IMR-90 (cell line): Measurements from ENCODE around the gene CUBN. TPM values are rescaled to one million over a fixed set of nuclear protein-coding genes. Genes with fewer than 3 reads are reported as not detected.

ENCODE experiments used
- ATAC-seq: fragments of 200-7000 bp; cut with Tn5 transposase; 2 replicates; pipeline ENCODE4 v1.9.1; 2020; ENCODE audit warnings: low read depth, mild to moderate bottlenecking, moderate library complexity
- BruUV-seq: library from RNA; stranded (reverse); fragments of 400-500 nt; replicated peaks from 2 replicates; lab custom pipeline; 2021; lab: Mats Ljungman, UMichigan
- CTCF ChIA-PET: fragments of 300-600 bp; formaldehyde crosslinking; extraction: SDS; loops from one replicate; lab custom pipeline; 2021; ENCODE audit warnings: antibody characterized with exemption; lab: Yijun Ruan, JAX
- POLR2A ChIA-PET: fragments of 300-600 bp; sonication (Branson Sonifier 250); formaldehyde crosslinking; loops from one replicate; lab custom pipeline; 2022; ENCODE audit warnings: antibody characterized with exemption; ENCODE audit not compliant: unreplicated experiment; lab: Charles Lee
- DNase-seq: peaks from one replicate; pipeline ENCODE4 v3.0.0; 2013
- H2AFZ ChIP-seq: replicated peaks from 2 replicates; pipeline ENCODE3; 2013; ENCODE audit warnings: low read length, mild to moderate bottlenecking; ENCODE audit not compliant: poor library complexity
- H2AK5ac ChIP-seq: 2 replicates; pipeline ENCODE4 v1.6.1; 2013; ENCODE audit warnings: low read depth, low read length, inconsistent platforms
- H2AK9ac ChIP-seq: replicated peaks from 2 replicates; pipeline ENCODE3; 2013; ENCODE audit warnings: mild to moderate bottlenecking, low read depth, low read length, moderate library complexity; ENCODE audit not compliant: poor library complexity
- H2BK120ac ChIP-seq: 2 replicates; pipeline ENCODE4 v1.6.1; 2013; ENCODE audit warnings: low read depth, low read length, inconsistent platforms
- H2BK15ac ChIP-seq: 3 replicates; pipeline ENCODE4 v1.6.1; 2013; ENCODE audit warnings: low read depth, low read length, inconsistent platforms
- H2BK20ac ChIP-seq: 2 replicates; pipeline ENCODE4 v1.6.1; 2013; ENCODE audit warnings: low read depth, mild to moderate bottlenecking, inconsistent platforms, low read length, moderate library complexity
- H2BK5ac ChIP-seq: 2 replicates; pipeline ENCODE4 v1.6.1; 2013; ENCODE audit warnings: mild to moderate bottlenecking, low read depth, low read length, inconsistent platforms; ENCODE audit not compliant: poor library complexity, severe bottlenecking
- H3K14ac ChIP-seq: replicated peaks from 2 replicates; pipeline ENCODE4 v1.6.1; 2013; ENCODE audit warnings: low read depth, low read length, inconsistent platforms
- H3K18ac ChIP-seq: 2 replicates; pipeline ENCODE4 v1.6.1; 2013; ENCODE audit warnings: low read depth, low read length, control low read depth
- H3K23ac ChIP-seq: 2 replicates; pipeline ENCODE4 v1.6.1; 2013; ENCODE audit warnings: low read depth, low read length, inconsistent platforms
- H3K27ac ChIP-seq: 2 replicates; pipeline ENCODE4 v1.5.1; 2013; ENCODE audit warnings: mild to moderate bottlenecking, control low read depth, low read length; ENCODE audit not compliant: insufficient read depth
- H3K27me3 ChIP-seq: 2 replicates; pipeline ENCODE4 v1.6.1; 2013; ENCODE audit warnings: low read length; ENCODE audit not compliant: control insufficient read depth, insufficient read depth
- H3K36me3 ChIP-seq: 2 replicates; pipeline ENCODE4 v1.6.1; 2013; ENCODE audit warnings: low read length, mixed read lengths; ENCODE audit not compliant: control insufficient read depth, insufficient read depth
- H3K4ac ChIP-seq: 2 replicates; pipeline ENCODE4 v1.6.1; 2013; ENCODE audit warnings: low read depth, low read length, inconsistent platforms
- H3K4me1 ChIP-seq: 2 replicates; pipeline ENCODE4 v1.6.1; 2013; ENCODE audit warnings: low read length, mixed read lengths; ENCODE audit not compliant: control insufficient read depth, insufficient read depth
- H3K4me2 ChIP-seq: 2 replicates; pipeline ENCODE4 v1.6.1; 2013; ENCODE audit warnings: low read depth, mild to moderate bottlenecking, control low read depth, low read length, moderate library complexity
- H3K4me3 ChIP-seq: 2 replicates; pipeline ENCODE4 v1.5.1; 2013; ENCODE audit warnings: low read depth, mild to moderate bottlenecking, control low read depth, low read length, moderate library complexity; ENCODE audit not compliant: insufficient read depth
- H3K56ac ChIP-seq: 2 replicates; pipeline ENCODE4 v1.6.1; 2013; ENCODE audit warnings: low read length, inconsistent platforms; ENCODE audit not compliant: insufficient read depth; ENCODE audit errors: extremely low read depth
- H3K79me1 ChIP-seq, 2 experiments: 2 replicates each; pipeline ENCODE4 v1.6.1; 2013; ENCODE audit warnings: low read length in 2 of 2, inconsistent platforms in 1 of 2, low read depth in 1 of 2
- H3K9ac ChIP-seq: 2 replicates; pipeline ENCODE4 v1.6.1; 2013; ENCODE audit warnings: low read depth, low read length, control low read depth
- H3K9me1 ChIP-seq: 2 replicates; pipeline ENCODE4 v1.6.1; 2013; ENCODE audit warnings: low read length, inconsistent platforms; ENCODE audit not compliant: insufficient read depth
- H3K9me3 ChIP-seq: 2 replicates; pipeline ENCODE4 v1.6.1; 2013; ENCODE audit warnings: low read length; ENCODE audit not compliant: control insufficient read depth, insufficient read depth
- H4K20me1 ChIP-seq: 2 replicates; pipeline ENCODE4 v1.6.1; 2013; ENCODE audit warnings: low read length, inconsistent platforms; ENCODE audit not compliant: insufficient read depth
- H4K5ac ChIP-seq: 2 replicates; pipeline ENCODE4 v1.6.1; 2013; ENCODE audit warnings: mild to moderate bottlenecking, low read depth, low read length, control low read depth
- H4K8ac ChIP-seq, 2 experiments: 2 replicates each; pipeline ENCODE4 v1.6.1; 2013; ENCODE audit warnings: low read depth in 2 of 2, low read length in 2 of 2, control low read depth in 1 of 2, inconsistent platforms in 1 of 2
- H4K91ac ChIP-seq: 2 replicates; pipeline ENCODE4 v1.6.1; 2013; ENCODE audit warnings: low read depth, low read length, inconsistent platforms; ENCODE audit not compliant: insufficient read depth
- BHLHE40 ChIP-seq: fragments of 150-350 bp; IDR thresholded peaks from 2 replicates; pipeline ENCODE4 v1.6.1; 2016; ENCODE audit warnings: mild to moderate bottlenecking, low read depth, low read length
- CEBPB ChIP-seq: IDR thresholded peaks from 2 replicates; pipeline ENCODE4 v1.6.1; 2012; ENCODE audit warnings: low read depth, low read length, improper control_type of control experiment
- CHD1 ChIP-seq: IDR thresholded peaks from 2 replicates; pipeline ENCODE4 v1.6.1; 2012; ENCODE audit warnings: low read depth, low read length, improper control_type of control experiment
- FOS ChIP-seq: fragments of 150-350 bp; IDR thresholded peaks from 2 replicates; pipeline ENCODE4 v1.6.1; 2016; ENCODE audit warnings: low read depth, low read length
- MAFK ChIP-seq: IDR thresholded peaks from 2 replicates; pipeline ENCODE4 v1.6.1; 2012; ENCODE audit warnings: low read depth, low read length, improper control_type of control experiment
- MXI1 ChIP-seq: IDR thresholded peaks from 2 replicates; pipeline ENCODE4 v1.6.1; 2012; ENCODE audit warnings: low read depth, mild to moderate bottlenecking, low read length, moderate library complexity, borderline replicate concordance
- NFE2L2 ChIP-seq: fragments of 150-350 bp; IDR thresholded peaks from 2 replicates; pipeline ENCODE4 v1.6.1; 2016; ENCODE audit warnings: low read depth, mild to moderate bottlenecking, low read length
- RCOR1 ChIP-seq: IDR thresholded peaks from 2 replicates; pipeline ENCODE4 v1.6.1; 2012; ENCODE audit warnings: mild to moderate bottlenecking, low read length, improper control_type of control experiment; ENCODE audit not compliant: insufficient replicate concordance
- WGBS, 2 experiments: methylation state at CpG; one replicate each; pipeline versions ENCODE4 v1.1.5 to v1.1.7; 2013; ENCODE audit warnings: missing lambda C conversion rate in 2 of 2; ENCODE audit not compliant: insufficient read length in 1 of 2; ENCODE audit errors: extremely low coverage in 2 of 2; 5-methylcytosine and 5-hydroxymethylcytosine counted together
- dilution Hi-C: fragments of 300-500 bp; cut with HindIII; formaldehyde crosslinking; loops from one replicate; pipeline ENCODE4 v1.14.3; 2018; ENCODE audit warnings: low sequenced_read_pairs; ENCODE audit not compliant: unreplicated experiment
- in situ Hi-C: fragments of 300-500 bp; cut with MboI; formaldehyde crosslinking; loops from 3 replicates; pipeline ENCODE4 v1.14.3; 2019; ENCODE audit warnings: low sequenced_read_pairs, inconsistent platforms, mixed read lengths
- intact Hi-C: fragments of 100-400 bp; cut with micrococcal nuclease; formaldehyde crosslinking; loops from 2 replicates; pipeline ENCODE4 v1.10.0; 2022
- polyA plus RNA-seq, 3 experiments: library from polyadenylated mRNA; depleted of rRNA; stranded (reverse); fragments of >200 nt; gene quantifications; 2 replicates each; pipeline ENCODE4 v1.2.3, GENCODE V29; 2012; ENCODE audit warnings: low replicate concordance in 1 of 3
- total RNA-seq: library from RNA; depleted of rRNA; stranded (reverse); fragments of >200 nt; gene quantifications from 2 replicates; pipeline ENCODE4 v1.2.3, GENCODE V29; 2012
- TF ChIP-seq, protein P1 (sequence below): conservative IDR thresholded peaks from 2 replicates; pipeline ENCODE4 v1.5.1; 2012; ENCODE audit warnings: mild to moderate bottlenecking, low read depth, low read length, improper control_type of control experiment
- TF ChIP-seq, protein P2 (sequence below): fragments of 150-350 bp; IDR thresholded peaks from 2 replicates; pipeline ENCODE4 v1.6.1; 2016; ENCODE audit warnings: low read depth, mild to moderate bottlenecking, low read length, moderate library complexity, borderline replicate concordance
- TF ChIP-seq, protein P3 (sequence below): fragments of 150-350 bp; IDR thresholded peaks from 2 replicates; pipeline ENCODE4 v1.6.1; 2017; ENCODE audit warnings: mild to moderate bottlenecking, antibody characterized with exemption, low read length, low read depth

Gene CUBN
- total and polyA plus RNA-seq, 2 of the 4 experiments (the other 2 are of a cell fraction) = 0.19 to 0.54 TPM

DNA sequence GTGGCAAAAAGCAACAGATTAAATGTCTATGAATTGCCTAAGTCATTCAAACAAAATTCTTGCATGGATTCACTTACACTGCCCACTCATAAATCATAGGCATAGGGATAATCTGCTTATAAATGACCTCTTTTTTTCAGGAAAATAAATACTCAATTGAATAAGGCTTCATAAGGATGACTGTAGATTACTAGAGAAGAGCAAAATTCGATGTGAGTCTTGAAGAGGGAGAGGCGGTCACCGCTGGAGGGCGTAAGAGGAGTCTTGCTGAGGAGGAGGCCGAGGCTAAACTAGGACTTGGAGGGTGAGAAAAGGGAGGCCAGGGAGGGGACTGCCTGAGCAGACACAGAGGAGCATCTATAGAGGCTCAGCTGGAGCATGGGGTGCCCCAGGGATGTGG is 177.0 kb downstream of the CUBN start:
- H3K4ac ChIP-seq = peak overlapping the region; percentile 38
- POLR2A ChIA-PET = interaction anchor here (0.6 kb wide), 1 partner anchor 90 kb away, joined by 3 read pairs; no protein-coding TSS in a partner anchor
- H3K9me3 ChIP-seq = no peaks in the 10 kb centered on the region
- peak overlapping the region; percentile 12 for H4K5ac ChIP-seq
- peak overlapping the region; percentile 43; the same call in 1 of the 2 replicates for H2AK5ac ChIP-seq
- no peak overlapping the region for H3K4me2 ChIP-seq
- no peak overlapping the region; the same call in 1 of the 2 replicates for H3K18ac ChIP-seq
- peak overlapping the region; percentile 53 for H2AFZ ChIP-seq
- H3K9me1 ChIP-seq = peaks cover 3% of the 10 kb centered on the region; the same call in 1 of the 2 replicates
- H4K91ac ChIP-seq = peak overlapping the region; percentile 42
- 60% methylated on average over 1 of the region's 5 CpGs; no CpG with 5 or more reads in 1 of the 2 experiments for WGBS, 2 experiments
- H3K27me3 ChIP-seq = no peaks in the 10 kb centered on the region
- ATAC-seq (no peak), DNase-seq (no peak)
- intact Hi-C loops (no loop called here), in situ Hi-C loops (no loop called here), dilution Hi-C loops (no loop called here)
- peak overlapping the region; percentile 52; the same call in 1 of the 2 replicates for H2BK120ac ChIP-seq
- 0 out of 2 replicates have a peak overlapping the region, but pooled peaks have one; percentile 42 for H3K14ac ChIP-seq
- H4K8ac ChIP-seq = peak overlapping the region in 1 of 2 experiments; percentile 13; a peak in 2 of 4 replicates
- no peak overlapping the region for H3K56ac ChIP-seq
- 0 out of 2 replicates have a peak overlapping the region, but pooled peaks have one; percentile 0 for H3K27ac ChIP-seq
- no peaks in the 10 kb centered on the region for H3K79me1 ChIP-seq
- H2AK9ac ChIP-seq = no peak overlapping the region
- peak overlapping the region; percentile 26; the same call in 2 of the 3 replicates for H2BK15ac ChIP-seq
- H3K23ac ChIP-seq = no peak overlapping the region
- CTCF ChIA-PET = no interaction called here
- H4K20me1 ChIP-seq = no peaks in the 10 kb centered on the region
- H2BK5ac ChIP-seq = no peak overlapping the region
- H3K4me1 ChIP-seq = peaks cover 16% of the 10 kb centered on the region
- TF ChIP-seq, protein P1, sequence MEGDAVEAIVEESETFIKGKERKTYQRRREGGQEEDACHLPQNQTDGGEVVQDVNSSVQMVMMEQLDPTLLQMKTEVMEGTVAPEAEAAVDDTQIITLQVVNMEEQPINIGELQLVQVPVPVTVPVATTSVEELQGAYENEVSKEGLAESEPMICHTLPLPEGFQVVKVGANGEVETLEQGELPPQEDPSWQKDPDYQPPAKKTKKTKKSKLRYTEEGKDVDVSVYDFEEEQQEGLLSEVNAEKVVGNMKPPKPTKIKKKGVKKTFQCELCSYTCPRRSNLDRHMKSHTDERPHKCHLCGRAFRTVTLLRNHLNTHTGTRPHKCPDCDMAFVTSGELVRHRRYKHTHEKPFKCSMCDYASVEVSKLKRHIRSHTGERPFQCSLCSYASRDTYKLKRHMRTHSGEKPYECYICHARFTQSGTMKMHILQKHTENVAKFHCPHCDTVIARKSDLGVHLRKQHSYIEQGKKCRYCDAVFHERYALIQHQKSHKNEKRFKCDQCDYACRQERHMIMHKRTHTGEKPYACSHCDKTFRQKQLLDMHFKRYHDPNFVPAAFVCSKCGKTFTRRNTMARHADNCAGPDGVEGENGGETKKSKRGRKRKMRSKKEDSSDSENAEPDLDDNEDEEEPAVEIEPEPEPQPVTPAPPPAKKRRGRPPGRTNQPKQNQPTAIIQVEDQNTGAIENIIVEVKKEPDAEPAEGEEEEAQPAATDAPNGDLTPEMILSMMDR = no peak
- TF ChIP-seq MAFK (no peak), FOS (no peak), BHLHE40 (no peak), MXI1 (no peak), NFE2L2 (no peak), CEBPB (no peak), RCOR1 (no peak), CHD1 (no peak)
- TF ChIP-seq, protein P2, sequence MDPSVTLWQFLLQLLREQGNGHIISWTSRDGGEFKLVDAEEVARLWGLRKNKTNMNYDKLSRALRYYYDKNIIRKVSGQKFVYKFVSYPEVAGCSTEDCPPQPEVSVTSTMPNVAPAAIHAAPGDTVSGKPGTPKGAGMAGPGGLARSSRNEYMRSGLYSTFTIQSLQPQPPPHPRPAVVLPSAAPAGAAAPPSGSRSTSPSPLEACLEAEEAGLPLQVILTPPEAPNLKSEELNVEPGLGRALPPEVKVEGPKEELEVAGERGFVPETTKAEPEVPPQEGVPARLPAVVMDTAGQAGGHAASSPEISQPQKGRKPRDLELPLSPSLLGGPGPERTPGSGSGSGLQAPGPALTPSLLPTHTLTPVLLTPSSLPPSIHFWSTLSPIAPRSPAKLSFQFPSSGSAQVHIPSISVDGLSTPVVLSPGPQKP = no peak
- TF ChIP-seq, protein P3, sequence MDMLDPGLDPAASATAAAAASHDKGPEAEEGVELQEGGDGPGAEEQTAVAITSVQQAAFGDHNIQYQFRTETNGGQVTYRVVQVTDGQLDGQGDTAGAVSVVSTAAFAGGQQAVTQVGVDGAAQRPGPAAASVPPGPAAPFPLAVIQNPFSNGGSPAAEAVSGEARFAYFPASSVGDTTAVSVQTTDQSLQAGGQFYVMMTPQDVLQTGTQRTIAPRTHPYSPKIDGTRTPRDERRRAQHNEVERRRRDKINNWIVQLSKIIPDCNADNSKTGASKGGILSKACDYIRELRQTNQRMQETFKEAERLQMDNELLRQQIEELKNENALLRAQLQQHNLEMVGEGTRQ = no peak
- no TSS peak for BruUV-seq
- no peak overlapping the region for H3K9ac ChIP-seq
- H3K4me3 ChIP-seq = no peak overlapping the region
- H2BK20ac ChIP-seq = peak overlapping the region; percentile 26; the same call in 1 of the 2 replicates
- no peaks in the 10 kb centered on the region for H3K36me3 ChIP-seq
